HL-60/S4 treated with retinoic acid at 250 ng/mL for 4 days and 3 days (cell line): ENCODE data around the gene FBXO10.

Source experiments
- in situ Hi-C: fragments of 300-500 bp; cut with MboI; formaldehyde crosslinking; loops from 2 replicates; pipeline ENCODE4 v1.7.0; 2022; ENCODE audit warnings: low sequenced_read_pairs

FBXO10 gene

GRCh38 chr9:37593883-37594448, 17.8 kb upstream of the FBXO10 start:
- in situ Hi-C loops, result loop anchor here (25.0 kb wide), 2 partner anchors 107 to 293 kb away; partner anchors contain the start of gene POLR1E

GRCh38 chr9:37592108-37592951, 16.1 kb upstream of the FBXO10 start, which contains the start of gene TOMM5:
TOMM5 (minus strand) TSS chr9:37592597; CDS start chr9:37592532, 65 bp downstream.
- in situ Hi-C loops, result loop anchor here (25.0 kb wide), 2 partner anchors 105 to 295 kb away; partner anchors contain the start of gene POLR1E

- in situ Hi-C loops, result loop anchor here (25.0 kb wide), 2 partner anchors 100 to 300 kb away; partner anchors contain the start of gene POLR1E
These were observed 11.3 kb upstream of the FBXO10 start for GRCh38 chr9:37587521-37587920.

- in situ Hi-C loops, result loop anchor here (25.0 kb wide), 2 partner anchors 96 to 304 kb away; partner anchors contain the start of gene POLR1E
These were observed 7.4 kb upstream of the FBXO10 start for GRCh38 chr9:37583522-37584121.

GRCh38 chr9:37582548-37583157, 6.5 kb upstream of the FBXO10 start:
- in situ Hi-C loops, result loop anchor here (25.0 kb wide), 2 partner anchors 95 to 305 kb away; partner anchors contain the start of gene POLR1E

GRCh38 chr9:37575511-37575914, 667 bp downstream of the FBXO10 start:
- in situ Hi-C loops, result loop anchor here (25.0 kb wide), 2 partner anchors 88 to 312 kb away; partner anchors contain the start of gene POLR1E

- in situ Hi-C loops, result loop anchor here (25.0 kb wide), 2 partner anchors 88 to 312 kb away; partner anchors contain the start of gene POLR1E
These were observed 1.2 kb downstream of the FBXO10 start for GRCh38 chr9:37575001-37575400.

- in situ Hi-C loops, result no loop called here
These were observed 1.9 kb downstream of the FBXO10 start for GRCh38 chr9:37574241-37574721.

GRCh38 chr9:37571282-37571681, 4.9 kb downstream of the FBXO10 start:
- in situ Hi-C loops, result no loop called here

GRCh38 chr9:37566716-37567115, 9.5 kb downstream of the FBXO10 start:
- in situ Hi-C loops, result no loop called here

GRCh38 chr9:37565661-37566618, 10.2 kb downstream of the FBXO10 start:
- in situ Hi-C loops, result no loop called here

- in situ Hi-C loops, result no loop called here
These were observed 11.3 kb downstream of the FBXO10 start for GRCh38 chr9:37564916-37565315.

GRCh38 chr9:37563806-37564513, 12.2 kb downstream of the FBXO10 start:
- in situ Hi-C loops, result no loop called here

GRCh38 chr9:37562826-37563225, 13.4 kb downstream of the FBXO10 start:
- in situ Hi-C loops, result no loop called here

GRCh38 chr9:37561682-37562081, 14.5 kb downstream of the FBXO10 start:
- in situ Hi-C loops, result no loop called here

- in situ Hi-C loops, result no loop called here
These were observed 16.2 kb downstream of the FBXO10 start for GRCh38 chr9:37559855-37560592.

GRCh38 chr9:37559125-37559524, 17.1 kb downstream of the FBXO10 start:
- in situ Hi-C loops, result no loop called here

- in situ Hi-C loops, result no loop called here
These were observed 20.4 kb downstream of the FBXO10 start for GRCh38 chr9:37555786-37556185.
